Sciatic nerve (tissue), 2 donors: ENCODE data around the gene S100A12. TPM values are rescaled to one million over a fixed set of nuclear protein-coding genes. Genes with fewer than 3 reads are reported as not detected.

Source experiments
- ATAC-seq: fragments of 200-7000 bp; cut with Tn5 transposase; one replicate; pipeline ENCODE4 v1.9.1; 2020; ENCODE audit warnings: mild to moderate bottlenecking, moderate library complexity
- DNase-seq: peaks from one replicate; pipeline ENCODE4 v3.0.0-alpha.2; 2020; ENCODE audit warnings: low spot score
- intact Hi-C: fragments of 100-400 bp; cut with DNase I; formaldehyde crosslinking; loops from one replicate; pipeline ENCODE4 v1.14.2; 2022
- total RNA-seq: library from RNA; stranded (reverse); fragmentation: NEBNext Ultra II Directional; extraction: Animal tissue kit (Norgen Biotek cat#: 25700); gene quantifications from one replicate; pipeline ENCODE4 v1.2.1, GENCODE V29; 2021
- donor health status: DM: no; HTN: no; CAD: no.
- donor health status: DM: no; HTN: no; CAD: no.

S100A12 gene
- total RNA-seq, 1 donor from 2014 or later = 15.3 TPM

DNA sequence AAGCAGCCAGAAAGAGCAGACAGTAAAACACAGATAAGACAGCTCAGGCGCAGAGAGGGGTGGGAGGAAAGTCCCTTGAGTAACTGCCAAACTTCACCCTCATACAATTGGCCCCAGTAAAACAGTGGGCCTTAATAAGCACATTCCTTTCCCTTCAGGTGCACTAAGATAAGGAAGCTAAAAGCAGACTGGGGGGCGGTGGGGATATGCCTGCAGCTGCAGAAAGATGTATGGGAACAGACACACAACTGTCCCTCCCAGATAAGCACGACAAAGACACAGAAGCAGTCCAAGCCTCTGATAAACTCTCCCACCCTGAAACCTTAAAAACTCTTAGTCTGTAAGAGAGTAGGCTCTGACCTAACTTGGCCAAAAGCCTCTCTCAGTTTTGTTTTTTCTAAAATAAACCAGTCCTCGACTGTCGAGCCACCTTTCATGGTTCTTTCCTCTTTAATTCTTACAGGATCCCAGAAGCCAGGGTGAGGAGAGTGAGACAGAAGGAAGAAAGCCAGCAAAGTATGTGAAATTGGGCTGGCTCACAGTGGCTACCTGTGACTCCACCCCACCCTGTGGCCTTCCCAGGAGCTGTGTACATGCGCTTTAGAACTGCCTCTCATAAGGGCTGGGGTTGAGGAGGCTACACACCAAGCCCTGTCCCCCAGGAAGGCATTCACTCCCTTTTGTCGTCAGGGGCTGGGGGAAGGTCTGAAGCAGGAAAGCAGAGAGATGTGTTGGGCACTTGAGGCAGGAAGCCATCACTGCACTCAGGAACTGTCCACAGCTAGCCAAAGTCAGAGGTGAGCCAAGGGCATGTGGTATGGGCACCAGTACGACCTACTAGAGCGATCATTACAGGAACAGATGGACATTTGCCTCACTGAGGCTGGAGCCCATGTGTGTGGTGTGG is 31.4 kb downstream of the S100A12 start:
- ATAC-seq (no peak), DNase-seq (no peak)
- intact Hi-C loops = no loop called here

GRCh38 chr1:153343040-153343681 is 32.3 kb downstream of the S100A12 start:
- ATAC-seq = no peak
- intact Hi-C loops = no loop called here
- no peak for DNase-seq

GRCh38 chr1:153342178-153342577 is 33.2 kb downstream of the S100A12 start:
- ATAC-seq (no peak), DNase-seq (no peak)
- intact Hi-C loops = no loop called here

DNA sequence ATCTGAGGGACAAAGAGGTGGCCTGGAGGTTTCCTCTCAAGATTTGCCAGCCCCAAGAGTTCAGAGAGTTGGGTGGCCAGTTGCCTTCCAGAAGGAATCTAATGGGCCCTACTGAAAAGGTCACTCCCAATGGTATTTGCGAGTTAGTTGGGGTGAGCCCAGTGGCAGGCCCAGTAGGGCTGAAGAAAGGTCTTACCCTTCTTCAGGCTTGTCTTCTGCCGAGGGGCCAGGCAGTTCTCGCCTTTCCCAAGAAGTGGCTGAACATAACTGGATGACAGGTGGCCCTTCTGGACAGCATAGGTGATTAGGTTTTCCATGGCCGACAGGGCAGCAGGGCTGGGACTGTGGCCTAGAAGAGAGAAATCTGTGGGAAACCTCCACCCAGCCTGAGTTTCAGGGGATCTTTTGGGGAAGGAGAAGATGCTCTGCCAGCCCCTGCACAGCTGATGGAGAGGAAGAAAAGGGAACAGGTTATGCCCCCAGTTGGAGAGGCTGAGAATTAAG is 33.9 kb downstream of the S100A12 start:
- no peak for ATAC-seq
- no peak for DNase-seq
- intact Hi-C loops = no loop called here

- ATAC-seq (no peak), DNase-seq (no peak)
- intact Hi-C loops = no loop called here
Observed at GRCh38 chr1:153340356-153340755, 35.1 kb downstream of the S100A12 start.

GRCh38 chr1:153339802-153340201 is 35.6 kb downstream of the S100A12 start:
- no peak for DNase-seq
- intact Hi-C loops = no loop called here
- ATAC-seq = no peak

- intact Hi-C loops = no loop called here
- DNase-seq (no peak), ATAC-seq (no peak)
Observed at GRCh38 chr1:153337980-153338853, 37.2 kb downstream of the S100A12 start.

- intact Hi-C loops = no loop called here
- ATAC-seq = no peak
- no peak for DNase-seq
Observed at GRCh38 chr1:153336650-153337049, 38.8 kb downstream of the S100A12 start.

- no peak for DNase-seq
- no peak for ATAC-seq
- intact Hi-C loops = no loop called here
Observed at GRCh38 chr1:153333902-153334301, 41.5 kb downstream of the S100A12 start.

DNA sequence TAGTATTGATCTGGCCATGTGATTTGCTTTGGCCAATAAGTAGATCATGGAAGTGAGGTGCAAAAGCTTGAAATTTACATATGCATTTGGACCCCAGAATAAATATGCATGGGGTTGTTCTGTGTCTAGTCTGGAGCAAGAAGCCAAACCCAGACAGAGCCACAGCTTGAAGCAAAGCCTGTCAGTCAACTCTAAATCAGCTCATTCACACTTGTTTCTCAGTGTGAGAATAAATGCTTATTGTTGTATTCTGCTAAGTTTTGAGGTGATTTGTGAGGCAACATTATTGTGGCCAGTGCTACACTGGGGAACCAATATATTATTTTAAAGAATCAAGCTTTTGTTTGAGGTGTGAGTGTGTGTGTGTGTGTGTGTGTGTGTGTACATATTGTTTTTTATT is 50.5 kb downstream of the S100A12 start:
- no peak for DNase-seq
- ATAC-seq = no peak
- intact Hi-C loops = no loop called here

Other genes starting within 250 kb of the S100A12 start
- not detected for gene SPRR2G, start 224.7 kb downstream of the S100A12 start, total RNA-seq
- gene LELP1, start 172.2 kb downstream of the S100A12 start, total RNA-seq = not detected
- gene PRR9, start 158.0 kb downstream of the S100A12 start, total RNA-seq = not detected
- gene LORICRIN, start 115.9 kb downstream of the S100A12 start, total RNA-seq = not detected
- not detected for gene PGLYRP3, start 62.7 kb downstream of the S100A12 start, total RNA-seq
- not detected for gene PGLYRP4, start 26.8 kb downstream of the S100A12 start, total RNA-seq
- gene S100A9, start 17.8 kb downstream of the S100A12 start, total RNA-seq = 225 TPM
- gene S100A8, start 15.5 kb upstream of the S100A12 start, total RNA-seq = 192 TPM
- gene S100A7A, start 40.9 kb upstream of the S100A12 start, total RNA-seq = not detected
- 0.85 TPM for gene S100A7, start 85.0 kb upstream of the S100A12 start, total RNA-seq
- gene S100A6, start 160.4 kb upstream of the S100A12 start, total RNA-seq = 1,022 TPM
- not detected for gene S100A5, start 165.3 kb upstream of the S100A12 start, total RNA-seq
- 258 TPM for gene S100A4, start 170.2 kb upstream of the S100A12 start, total RNA-seq
- not detected for gene S100A3, start 173.6 kb upstream of the S100A12 start, total RNA-seq
- 3.5 TPM for gene S100A2, start 190.2 kb upstream of the S100A12 start, total RNA-seq
- gene S100A16, start 237.5 kb upstream of the S100A12 start, total RNA-seq = 58.4 TPM
- gene S100A14, start 240.7 kb upstream of the S100A12 start, total RNA-seq = 0.49 TPM